IPS-15b (cell line): ENCODE measurements around the gene CAMSAP2.

Source experiments
- H3K27me3 ChIP-seq: one replicate; pipeline ENCODE4 v1.6.1; 2013; ENCODE audit warnings: low read length; ENCODE audit not compliant: control insufficient read depth, insufficient read depth
- H3K36me3 ChIP-seq: one replicate; pipeline ENCODE4 v1.6.1; 2013; ENCODE audit warnings: low read length; ENCODE audit not compliant: control insufficient read depth, insufficient read depth
- H3K4me1 ChIP-seq: one replicate; pipeline ENCODE4 v1.6.1; 2013; ENCODE audit warnings: mild to moderate bottlenecking, low read length; ENCODE audit not compliant: control insufficient read depth, insufficient read depth
- H3K4me3 ChIP-seq: one replicate; pipeline ENCODE4 v1.5.1; 2013; ENCODE audit warnings: low read depth, low read length
- H3K9ac ChIP-seq: one replicate; pipeline ENCODE4 v1.6.1; 2013; ENCODE audit warnings: low read depth, mild to moderate bottlenecking, low read length
- H3K9me3 ChIP-seq: one replicate; pipeline ENCODE4 v1.6.1; 2013; ENCODE audit warnings: mild to moderate bottlenecking, low read length; ENCODE audit not compliant: control insufficient read depth, insufficient read depth

Gene CAMSAP2

GRCh38 chr1:200877010-200877409 is 138.3 kb downstream of the CAMSAP2 start:
- Histone ChIP-seq H3K9me3 (no peaks in the 10 kb centered on the region), H3K36me3 (no peaks in the 10 kb centered on the region), H3K4me3 (no peak overlapping the region), H3K9ac (no peak overlapping the region), H3K27me3 (no peaks in the 10 kb centered on the region), H3K4me1 (no peaks in the 10 kb centered on the region)

DNA sequence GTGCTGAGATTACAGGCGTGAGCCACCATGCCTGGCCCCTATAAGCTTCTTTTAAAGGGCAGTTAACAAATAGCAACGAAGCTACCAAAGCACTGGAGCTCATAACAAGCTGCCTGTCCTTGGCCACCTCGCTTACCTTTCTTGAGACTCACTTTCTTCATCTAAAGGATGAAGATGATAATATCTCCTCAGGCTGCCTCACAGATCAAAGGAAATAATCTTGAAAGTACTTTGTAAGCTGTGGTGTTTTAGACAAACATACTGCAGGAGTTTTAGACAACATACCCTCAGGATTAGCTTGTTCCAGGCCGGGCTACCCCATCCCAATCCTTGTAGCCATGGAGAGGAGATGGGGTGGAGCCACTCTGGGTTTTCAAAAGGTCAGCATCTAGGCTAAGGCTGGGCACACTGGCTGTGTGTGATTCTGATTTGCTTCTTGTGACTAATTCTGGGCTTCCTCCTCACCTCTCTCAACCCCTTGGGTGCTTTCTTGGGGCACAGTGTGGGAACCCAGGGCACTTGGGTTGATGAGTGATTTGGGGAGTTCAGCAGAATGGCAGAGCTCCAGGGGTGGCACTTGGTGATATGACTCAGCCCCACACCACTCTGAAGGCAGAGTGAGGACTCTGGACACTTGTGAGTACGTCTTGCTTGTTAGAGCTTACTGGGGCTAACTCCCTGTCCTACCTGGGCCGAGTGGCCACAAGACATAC is 139.3 kb downstream of the CAMSAP2 start:
- H3K27me3 ChIP-seq, result no peaks in the 10 kb centered on the region
- H3K4me3 ChIP-seq, result no peak overlapping the region
- H3K9me3 ChIP-seq, result no peaks in the 10 kb centered on the region
- no peaks in the 10 kb centered on the region for H3K36me3 ChIP-seq
- H3K9ac ChIP-seq, result no peak overlapping the region
- no peaks in the 10 kb centered on the region for H3K4me1 ChIP-seq

DNA sequence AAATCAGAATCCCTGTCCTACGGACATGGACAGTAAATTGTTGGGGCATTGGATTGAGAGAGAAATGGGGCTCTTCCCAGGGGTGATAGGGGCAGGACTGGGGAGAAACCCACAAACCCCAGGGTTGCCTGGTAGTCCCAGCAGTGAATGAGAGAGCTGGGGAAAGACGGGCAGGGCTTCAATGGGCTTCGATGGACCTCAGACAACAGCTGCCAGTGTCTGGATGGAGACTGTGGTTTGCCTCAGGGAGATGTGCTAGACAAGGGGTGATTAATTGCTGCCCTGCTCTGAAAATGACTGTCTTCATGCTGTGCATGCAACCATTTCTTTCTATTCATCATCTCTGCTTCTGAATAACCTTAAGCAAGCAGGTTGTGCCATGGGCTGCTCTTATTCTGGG is 141.5 kb downstream of the CAMSAP2 start:
- peaks cover 4% of the 10 kb centered on the region for H3K4me1 ChIP-seq
- H3K9me3 ChIP-seq, result no peaks in the 10 kb centered on the region
- H3K4me3 ChIP-seq, result no peak overlapping the region
- H3K27me3 ChIP-seq, result no peaks in the 10 kb centered on the region
- H3K9ac ChIP-seq, result no peak overlapping the region
- no peaks in the 10 kb centered on the region for H3K36me3 ChIP-seq

DNA sequence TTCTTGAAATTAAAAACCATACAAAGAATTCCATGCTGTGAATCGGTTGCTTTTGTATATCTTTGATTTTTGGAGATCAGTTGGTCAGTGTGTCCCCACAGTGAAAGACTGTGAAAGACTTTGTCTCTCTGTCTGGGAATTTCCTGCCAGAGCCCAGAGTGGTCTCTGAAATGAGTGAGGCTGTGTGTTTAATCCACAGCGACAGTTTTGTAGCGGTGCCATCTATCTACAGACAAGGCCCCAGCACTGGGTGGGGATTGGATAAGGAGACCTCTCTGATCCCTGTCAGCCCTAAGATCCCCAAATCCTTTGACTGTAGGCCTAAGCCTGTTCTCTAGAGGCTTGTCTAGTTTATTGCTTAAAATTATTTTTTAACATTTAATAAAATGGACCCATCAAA is 144.4 kb downstream of the CAMSAP2 start:
- no peaks in the 10 kb centered on the region for H3K36me3 ChIP-seq
- peaks cover 15% of the 10 kb centered on the region for H3K4me1 ChIP-seq
- H3K27me3 ChIP-seq, result no peaks in the 10 kb centered on the region
- no peak overlapping the region for H3K9ac ChIP-seq
- no peaks in the 10 kb centered on the region for H3K9me3 ChIP-seq
- no peak overlapping the region for H3K4me3 ChIP-seq

DNA sequence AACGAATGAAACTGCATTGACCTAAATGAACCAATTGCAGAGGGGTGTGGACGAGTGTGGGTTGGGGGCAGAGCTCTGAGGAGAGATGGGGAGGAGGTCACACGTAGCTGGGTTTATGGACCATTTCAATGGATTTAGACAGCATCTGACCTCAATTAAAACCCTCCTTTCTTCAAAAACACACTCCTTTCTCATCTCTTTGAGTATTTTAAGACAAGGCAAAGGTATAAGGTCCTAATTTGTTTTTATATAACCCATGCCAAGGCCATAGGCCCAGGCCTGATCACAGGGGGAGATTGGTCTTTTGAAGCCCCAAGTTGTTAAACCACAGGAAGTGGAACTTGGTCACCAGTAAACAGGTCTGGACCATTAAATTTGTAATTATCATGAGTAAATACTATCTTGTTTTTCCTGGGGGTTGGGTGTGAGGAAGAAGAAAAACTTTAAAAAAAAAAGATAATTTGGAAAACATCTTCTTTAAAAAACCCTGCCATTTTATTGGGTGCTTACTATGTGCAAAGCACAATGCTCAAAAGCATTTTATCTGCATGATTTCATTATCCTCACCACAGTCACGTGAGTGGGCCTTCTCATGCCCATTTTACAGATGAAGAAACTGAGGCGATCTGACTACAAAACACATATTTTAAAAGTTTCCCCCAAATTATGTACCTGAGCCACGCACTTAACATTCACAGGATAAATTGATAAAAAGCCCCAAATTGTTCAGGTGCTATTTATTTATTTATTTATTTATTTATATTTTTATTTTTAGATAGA is 147.1 kb downstream of the CAMSAP2 start:
- Histone ChIP-seq H3K4me3 (no peak overlapping the region), H3K9ac (no peak overlapping the region), H3K27me3 (peaks cover 3% of the 10 kb centered on the region), H3K4me1 (peaks cover 25% of the 10 kb centered on the region), H3K36me3 (no peaks in the 10 kb centered on the region), H3K9me3 (no peaks in the 10 kb centered on the region)

- Histone ChIP-seq H3K4me3 (no peak overlapping the region), H3K4me1 (peaks cover 25% of the 10 kb centered on the region), H3K9ac (no peak overlapping the region), H3K27me3 (peaks cover 3% of the 10 kb centered on the region), H3K36me3 (no peaks in the 10 kb centered on the region), H3K9me3 (no peaks in the 10 kb centered on the region)
Observed at GRCh38 chr1:200886594-200886993, 147.9 kb downstream of the CAMSAP2 start.

- H3K36me3 ChIP-seq, result no peaks in the 10 kb centered on the region
- peaks cover 3% of the 10 kb centered on the region for H3K27me3 ChIP-seq
- no peak overlapping the region for H3K9ac ChIP-seq
- H3K4me3 ChIP-seq, result no peak overlapping the region
- H3K9me3 ChIP-seq, result no peaks in the 10 kb centered on the region
- H3K4me1 ChIP-seq, result peaks cover 25% of the 10 kb centered on the region
Observed at GRCh38 chr1:200887036-200887435, 148.3 kb downstream of the CAMSAP2 start.

DNA sequence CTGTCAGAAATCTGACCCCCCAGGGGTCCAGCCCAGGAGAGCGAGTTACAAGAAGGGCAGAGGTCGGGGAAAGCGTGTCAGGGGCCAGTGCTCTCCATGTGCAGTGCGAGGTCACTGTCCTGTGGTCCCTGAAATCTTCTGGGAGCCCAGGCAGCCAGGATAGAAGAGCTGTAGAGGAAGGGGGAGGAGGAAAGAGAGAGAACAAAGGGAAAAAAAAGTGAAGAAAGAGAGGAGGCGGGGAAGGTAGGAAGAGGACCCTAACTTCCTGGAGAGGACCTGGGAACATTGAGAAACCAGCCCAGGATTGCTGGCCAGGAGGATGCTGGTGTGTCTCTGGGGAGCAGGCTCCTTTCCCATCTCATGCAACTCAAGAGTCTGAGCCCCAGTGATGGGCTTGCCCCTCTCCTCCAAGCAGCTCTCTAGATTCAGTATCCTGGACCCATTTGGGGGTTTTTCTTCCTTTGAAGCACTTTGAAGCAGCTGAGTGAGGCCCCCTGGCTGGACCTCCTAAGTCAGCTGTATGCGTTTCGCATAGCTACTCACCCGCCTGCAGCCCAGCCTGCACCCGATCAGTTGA is 149.2 kb downstream of the CAMSAP2 start:
- Histone ChIP-seq H3K36me3 (no peaks in the 10 kb centered on the region), H3K4me3 (peak overlapping the region; percentile 10), H3K9me3 (no peaks in the 10 kb centered on the region), H3K27me3 (peaks cover 3% of the 10 kb centered on the region), H3K9ac (no peak overlapping the region), H3K4me1 (peaks cover 27% of the 10 kb centered on the region)

GRCh38 chr1:200888349-200888838 is 149.7 kb downstream of the CAMSAP2 start:
- Histone ChIP-seq H3K9ac (no peak overlapping the region), H3K27me3 (peaks cover 3% of the 10 kb centered on the region), H3K4me1 (peaks cover 33% of the 10 kb centered on the region), H3K4me3 (peak overlapping the region; percentile 10), H3K9me3 (no peaks in the 10 kb centered on the region), H3K36me3 (no peaks in the 10 kb centered on the region)

DNA sequence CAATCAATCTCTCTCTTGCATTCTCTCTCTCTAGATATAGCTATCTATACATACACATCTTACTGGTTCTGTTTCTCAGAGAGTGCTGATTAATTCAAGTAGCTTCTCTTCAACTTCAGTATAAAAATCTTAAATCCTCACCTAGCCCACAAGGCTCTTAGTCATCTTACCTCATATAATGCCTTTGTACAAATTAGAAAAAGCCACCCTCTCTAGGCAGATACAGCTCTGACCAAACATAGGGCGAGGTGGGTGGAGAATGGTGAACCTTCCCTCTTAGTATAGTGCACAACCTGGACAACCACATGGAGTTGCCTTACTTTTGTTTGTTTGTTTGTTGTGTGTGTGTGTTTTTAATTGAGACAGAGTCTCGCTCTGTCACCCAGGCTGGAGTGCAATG is 150.9 kb downstream of the CAMSAP2 start:
- no peak overlapping the region for H3K4me3 ChIP-seq
- H3K27me3 ChIP-seq, result peaks cover 3% of the 10 kb centered on the region
- no peak overlapping the region for H3K9ac ChIP-seq
- no peaks in the 10 kb centered on the region for H3K9me3 ChIP-seq
- no peaks in the 10 kb centered on the region for H3K36me3 ChIP-seq
- H3K4me1 ChIP-seq, result peaks cover 39% of the 10 kb centered on the region

GRCh38 chr1:200890027-200890426 is 151.3 kb downstream of the CAMSAP2 start:
- Histone ChIP-seq H3K27me3 (peaks cover 3% of the 10 kb centered on the region), H3K9ac (no peak overlapping the region), H3K9me3 (no peaks in the 10 kb centered on the region), H3K4me1 (peaks cover 43% of the 10 kb centered on the region), H3K36me3 (no peaks in the 10 kb centered on the region), H3K4me3 (no peak overlapping the region)
